HG03520 (cell line): ENCODE data around the gene LATS1.
"Not testable (repeated sequence)": the region's sequence is repeated elsewhere in the genome, so short reads cannot be mapped to it uniquely, and the experiment has no call there.

Source experiments
- ATAC-seq: cut with Tn5 transposase; IDR thresholded peaks from one replicate; pipeline ENCODE4 v1.9.1; 2021; ENCODE audit warnings: mild to moderate bottlenecking, moderate library complexity; ENCODE audit not compliant: unreplicated experiment

Gene LATS1

GRCh38 chr6:149728499-149729234 is 10.8 kb upstream of the LATS1 start:
- ATAC-seq = no peak

GRCh38 chr6:149727793-149728498 is 10.0 kb upstream of the LATS1 start:
- no peak for ATAC-seq

GRCh38 chr6:149725785-149726184 is 7.9 kb upstream of the LATS1 start:
- ATAC-seq = no peak

- no peak for ATAC-seq
These were observed 6.0 kb upstream of the LATS1 start for GRCh38 chr6:149723771-149724417.

- no peak for ATAC-seq
These were observed 5.4 kb upstream of the LATS1 start for GRCh38 chr6:149723262-149723661.

- no peak for ATAC-seq
These were observed 1.6 kb upstream of the LATS1 start for GRCh38 chr6:149719531-149719930.

GRCh38 chr6:149717255-149717587 is 680 bp downstream of the LATS1 start:
- ATAC-seq = no peak

GRCh38 chr6:149716181-149716963 is 1.5 kb downstream of the LATS1 start:
- ATAC-seq = no peak

- no peak for ATAC-seq
These were observed 3.5 kb downstream of the LATS1 start for GRCh38 chr6:149714442-149714841.

- no peak for ATAC-seq
These were observed 6.2 kb downstream of the LATS1 start for GRCh38 chr6:149711711-149712110.

GRCh38 chr6:149701714-149702113 is 16.2 kb downstream of the LATS1 start:
- ATAC-seq = no peak

GRCh38 chr6:149699150-149699549 is 18.8 kb downstream of the LATS1 start:
- ATAC-seq = no peak

- ATAC-seq = no peak
These were observed 19.7 kb downstream of the LATS1 start for GRCh38 chr6:149698175-149698574.

- no peak for ATAC-seq
These were observed 21.0 kb downstream of the LATS1 start for GRCh38 chr6:149696901-149697300.

- no peak for ATAC-seq
These were observed 23.0 kb downstream of the LATS1 start for GRCh38 chr6:149694921-149695320.

- ATAC-seq = no peak
These were observed 26.7 kb downstream of the LATS1 start for GRCh38 chr6:149691201-149691600.

- ATAC-seq = no peak
These were observed 31.7 kb downstream of the LATS1 start for GRCh38 chr6:149686230-149686629.

GRCh38 chr6:149683256-149683859 is 34.5 kb downstream of the LATS1 start:
- ATAC-seq = no peak

GRCh38 chr6:149681845-149682244 is 36.1 kb downstream of the LATS1 start:
- ATAC-seq = not testable (repeated sequence)

GRCh38 chr6:149681209-149681608 is 36.7 kb downstream of the LATS1 start:
- ATAC-seq = no peak

- no peak for ATAC-seq
These were observed 37.4 kb downstream of the LATS1 start for GRCh38 chr6:149680503-149680902.
